Measurements from ENCODE around the gene GNAL. TPM values are rescaled to one million over a fixed set of nuclear protein-coding genes. Genes with fewer than 3 reads are reported as not detected.

GNAL gene
- total and polyA plus RNA-seq, 2 of the 4 experiments (the other 2 are of a cell fraction): 0.15 to 0.36 TPM

DNA sequence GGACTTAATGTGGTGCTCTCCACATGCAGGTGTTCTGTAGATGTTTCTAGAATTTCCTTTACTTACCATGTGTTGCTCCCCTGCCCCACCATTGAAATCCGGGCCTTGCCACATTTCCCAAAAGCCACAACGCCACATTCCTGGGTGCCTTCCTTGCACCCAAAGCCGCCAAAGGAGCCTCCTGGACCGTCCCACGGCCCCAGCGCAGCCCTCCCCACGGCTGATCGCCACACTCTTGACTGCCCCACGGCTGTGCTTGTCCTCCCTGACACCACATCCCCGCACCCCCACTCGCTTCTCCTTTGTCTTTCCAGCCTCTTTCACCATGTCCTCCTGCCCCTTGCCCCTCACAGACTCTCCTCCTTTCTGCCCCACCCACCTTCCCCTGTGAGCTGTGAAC lies 121.9 kb downstream of the GNAL start:
- Histone ChIP-seq H3K18ac (ENCODE audit: low read depth, low read length) (no peak overlapping the region), H3K14ac (replicated peaks; ENCODE audit: low read depth, low read length) (no peak overlapping the region), H3K36me3 (ENCODE audit: control insufficient read depth, insufficient read depth, low read length) (no peaks in the 10 kb centered on the region), H2BK15ac (ENCODE audit: low read depth, low read length) (no peak overlapping the region), H2BK20ac (ENCODE audit: low read depth, low read length) (no peak overlapping the region), H2BK120ac (ENCODE audit: low read depth, low read length) (no peak overlapping the region), H3K4me3 (ENCODE audit: insufficient read depth, low read depth, low read length) (no peak overlapping the region), H3K23ac (ENCODE audit: low read depth, low read length) (no peak overlapping the region), H4K8ac (ENCODE audit: low read depth in 2 of 2, low read length in 2 of 2) (no peak overlapping the region), H3K4me1 (ENCODE audit: control insufficient read depth, insufficient read depth, low read length) (peaks cover 12% of the 10 kb centered on the region), H3K79me1 (ENCODE audit: low read depth in 1 of 2, low read length in 2 of 2) (no peaks in the 10 kb centered on the region), H3K4ac (ENCODE audit: low read depth, low read length) (no peak overlapping the region), H2AK9ac (replicated peaks; ENCODE audit: low read depth, low read length, poor library complexity) (no peak overlapping the region), H3K4me2 (ENCODE audit: low read depth, low read length) (no peak overlapping the region), H3K9me1 (ENCODE audit: insufficient read depth, low read length) (peaks cover 14% of the 10 kb centered on the region), H3K56ac (ENCODE audit: extremely low read depth, insufficient read depth, low read length) (no peak overlapping the region), H2AFZ (replicated peaks; ENCODE audit: low read length, poor library complexity) (no peak overlapping the region), H4K91ac (ENCODE audit: insufficient read depth, low read depth, low read length) (no peak overlapping the region), H3K9me3 (ENCODE audit: control insufficient read depth, insufficient read depth, low read length) (no peaks in the 10 kb centered on the region), H3K27me3 (ENCODE audit: control insufficient read depth, insufficient read depth, low read length) (peaks cover 2% of the 10 kb centered on the region), H2BK5ac (ENCODE audit: low read depth, low read length, poor library complexity, severe bottlenecking) (no peak overlapping the region), H4K20me1 (ENCODE audit: insufficient read depth, low read length) (no peaks in the 10 kb centered on the region), H3K9ac (ENCODE audit: low read depth, low read length) (no peak overlapping the region), H3K27ac (ENCODE audit: insufficient read depth, low read length) (no peak overlapping the region), H2AK5ac (ENCODE audit: low read depth, low read length) (no peak overlapping the region), H4K5ac (ENCODE audit: low read depth, low read length) (no peak overlapping the region)
- POLR2A ChIA-PET (ENCODE audit: unreplicated experiment): no interaction called here
- TF ChIP-seq, protein P1, sequence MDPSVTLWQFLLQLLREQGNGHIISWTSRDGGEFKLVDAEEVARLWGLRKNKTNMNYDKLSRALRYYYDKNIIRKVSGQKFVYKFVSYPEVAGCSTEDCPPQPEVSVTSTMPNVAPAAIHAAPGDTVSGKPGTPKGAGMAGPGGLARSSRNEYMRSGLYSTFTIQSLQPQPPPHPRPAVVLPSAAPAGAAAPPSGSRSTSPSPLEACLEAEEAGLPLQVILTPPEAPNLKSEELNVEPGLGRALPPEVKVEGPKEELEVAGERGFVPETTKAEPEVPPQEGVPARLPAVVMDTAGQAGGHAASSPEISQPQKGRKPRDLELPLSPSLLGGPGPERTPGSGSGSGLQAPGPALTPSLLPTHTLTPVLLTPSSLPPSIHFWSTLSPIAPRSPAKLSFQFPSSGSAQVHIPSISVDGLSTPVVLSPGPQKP (IDR thresholded peaks at IDR 0.05; ENCODE audit: borderline replicate concordance, low read depth, low read length): no peak
- TF ChIP-seq MAZ (IDR thresholded peaks at IDR 0.05; ENCODE audit: borderline replicate concordance, low read depth, low read length) (no peak), RAD21 (IDR thresholded peaks at IDR 0.05; ENCODE audit: low read length) (no peak), FOS (IDR thresholded peaks at IDR 0.05; ENCODE audit: low read depth, low read length) (no peak), NFE2L2 (IDR thresholded peaks at IDR 0.05; ENCODE audit: low read depth, low read length) (no peak), MAFK (IDR thresholded peaks at IDR 0.05; ENCODE audit: low read depth, low read length) (no peak), CEBPB (IDR thresholded peaks at IDR 0.05; ENCODE audit: low read depth, low read length) (no peak), MXI1 (IDR thresholded peaks at IDR 0.05; ENCODE audit: borderline replicate concordance, low read depth, low read length) (no peak), SMC3 (IDR thresholded peaks at IDR 0.05; ENCODE audit: low read depth, low read length) (no peak), RCOR1 (IDR thresholded peaks at IDR 0.05; ENCODE audit: insufficient replicate concordance, low read length) (no peak), CHD1 (IDR thresholded peaks at IDR 0.05; ENCODE audit: low read depth, low read length) (no peak), POLR2A (IDR thresholded peaks at IDR 0.05; ENCODE audit: low read depth, low read length) (no peak), BHLHE40 (IDR thresholded peaks at IDR 0.05; ENCODE audit: low read depth, low read length) (no peak), RFX5 (IDR thresholded peaks at IDR 0.05; ENCODE audit: low read depth, low read length) (no peak)
- TF ChIP-seq, protein P2, sequence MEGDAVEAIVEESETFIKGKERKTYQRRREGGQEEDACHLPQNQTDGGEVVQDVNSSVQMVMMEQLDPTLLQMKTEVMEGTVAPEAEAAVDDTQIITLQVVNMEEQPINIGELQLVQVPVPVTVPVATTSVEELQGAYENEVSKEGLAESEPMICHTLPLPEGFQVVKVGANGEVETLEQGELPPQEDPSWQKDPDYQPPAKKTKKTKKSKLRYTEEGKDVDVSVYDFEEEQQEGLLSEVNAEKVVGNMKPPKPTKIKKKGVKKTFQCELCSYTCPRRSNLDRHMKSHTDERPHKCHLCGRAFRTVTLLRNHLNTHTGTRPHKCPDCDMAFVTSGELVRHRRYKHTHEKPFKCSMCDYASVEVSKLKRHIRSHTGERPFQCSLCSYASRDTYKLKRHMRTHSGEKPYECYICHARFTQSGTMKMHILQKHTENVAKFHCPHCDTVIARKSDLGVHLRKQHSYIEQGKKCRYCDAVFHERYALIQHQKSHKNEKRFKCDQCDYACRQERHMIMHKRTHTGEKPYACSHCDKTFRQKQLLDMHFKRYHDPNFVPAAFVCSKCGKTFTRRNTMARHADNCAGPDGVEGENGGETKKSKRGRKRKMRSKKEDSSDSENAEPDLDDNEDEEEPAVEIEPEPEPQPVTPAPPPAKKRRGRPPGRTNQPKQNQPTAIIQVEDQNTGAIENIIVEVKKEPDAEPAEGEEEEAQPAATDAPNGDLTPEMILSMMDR (conservative IDR thresholded peaks at IDR 0.05; ENCODE audit: low read depth, low read length): no peak
- TF ChIP-seq, protein P3, sequence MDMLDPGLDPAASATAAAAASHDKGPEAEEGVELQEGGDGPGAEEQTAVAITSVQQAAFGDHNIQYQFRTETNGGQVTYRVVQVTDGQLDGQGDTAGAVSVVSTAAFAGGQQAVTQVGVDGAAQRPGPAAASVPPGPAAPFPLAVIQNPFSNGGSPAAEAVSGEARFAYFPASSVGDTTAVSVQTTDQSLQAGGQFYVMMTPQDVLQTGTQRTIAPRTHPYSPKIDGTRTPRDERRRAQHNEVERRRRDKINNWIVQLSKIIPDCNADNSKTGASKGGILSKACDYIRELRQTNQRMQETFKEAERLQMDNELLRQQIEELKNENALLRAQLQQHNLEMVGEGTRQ (IDR thresholded peaks at IDR 0.05; ENCODE audit: low read depth, low read length): no peak
- CTCF ChIA-PET: no interaction called here
- intact Hi-C loops (cut with micrococcal nuclease) (no loop called here), dilution Hi-C loops (cut with HindIII; ENCODE audit: low sequenced_read_pairs, unreplicated experiment) (no loop called here), in situ Hi-C loops (cut with MboI; ENCODE audit: low sequenced_read_pairs) (no loop called here)
- DNase-seq (no peak), ATAC-seq (ENCODE audit: low read depth) (no peak)
- no TSS peak for BruUV-seq (replicated peaks)
- WGBS, 2 experiments (ENCODE audit: extremely low coverage in 2 of 2, insufficient read length in 1 of 2): 80% methylated on average over 5 of the region's 11 CpGs; no CpG with 5 or more reads in 1 of the 2 experiments
